Stimulated activated CD8-positive, alpha-beta memory T cell treated with anti-CD3 and anti-CD28 coated beads, Interleukin-4, amount 100 ng/mL, for 48 hours (primary cell): ENCODE measurements around the gene RAP1GAP.

Experiments
- DNase-seq: peaks from one replicate; pipeline ENCODE4 v3.0.0-alpha.2; 2020

The RAP1GAP gene

DNA sequence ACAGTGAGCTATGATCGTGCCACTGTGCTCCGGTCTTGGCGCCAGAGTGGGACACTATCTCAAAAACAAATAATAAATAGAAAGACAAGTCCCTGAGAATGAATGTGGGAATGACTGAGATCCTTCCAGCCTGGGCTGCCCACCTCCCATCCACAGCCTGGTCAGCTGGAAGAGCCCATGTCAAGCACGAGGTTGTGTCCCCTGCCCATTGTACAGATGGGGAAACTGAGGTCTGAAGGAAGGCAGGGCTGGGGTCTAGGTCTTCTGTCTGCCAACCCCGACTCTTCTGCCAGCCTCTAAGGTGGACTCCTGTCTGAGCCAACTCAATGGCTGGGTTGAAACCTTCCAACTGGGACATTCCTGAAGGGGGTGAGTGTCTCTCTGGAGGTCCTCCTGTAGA, 79.5 kb downstream of the RAP1GAP start:
- DNase-seq, result no peak

DNA sequence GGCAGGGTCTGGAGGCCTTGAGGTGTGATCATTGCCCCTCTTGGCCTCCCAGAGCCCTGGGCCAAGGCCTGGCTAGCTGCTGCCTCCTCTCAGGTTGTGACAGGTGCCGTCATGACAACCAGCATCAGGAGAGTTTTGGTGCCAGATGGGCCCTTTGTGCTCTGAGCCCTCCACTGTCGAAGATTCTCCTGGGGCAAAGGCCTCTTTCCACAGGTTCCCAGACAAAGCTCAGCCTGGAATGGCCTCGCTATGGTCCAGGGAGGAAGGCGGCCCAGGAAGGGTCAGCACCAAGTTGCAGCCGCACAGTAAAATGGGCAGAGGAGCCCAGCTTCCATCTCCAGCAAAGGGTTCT, 81.6 kb downstream of the RAP1GAP start:
- no peak for DNase-seq

DNA sequence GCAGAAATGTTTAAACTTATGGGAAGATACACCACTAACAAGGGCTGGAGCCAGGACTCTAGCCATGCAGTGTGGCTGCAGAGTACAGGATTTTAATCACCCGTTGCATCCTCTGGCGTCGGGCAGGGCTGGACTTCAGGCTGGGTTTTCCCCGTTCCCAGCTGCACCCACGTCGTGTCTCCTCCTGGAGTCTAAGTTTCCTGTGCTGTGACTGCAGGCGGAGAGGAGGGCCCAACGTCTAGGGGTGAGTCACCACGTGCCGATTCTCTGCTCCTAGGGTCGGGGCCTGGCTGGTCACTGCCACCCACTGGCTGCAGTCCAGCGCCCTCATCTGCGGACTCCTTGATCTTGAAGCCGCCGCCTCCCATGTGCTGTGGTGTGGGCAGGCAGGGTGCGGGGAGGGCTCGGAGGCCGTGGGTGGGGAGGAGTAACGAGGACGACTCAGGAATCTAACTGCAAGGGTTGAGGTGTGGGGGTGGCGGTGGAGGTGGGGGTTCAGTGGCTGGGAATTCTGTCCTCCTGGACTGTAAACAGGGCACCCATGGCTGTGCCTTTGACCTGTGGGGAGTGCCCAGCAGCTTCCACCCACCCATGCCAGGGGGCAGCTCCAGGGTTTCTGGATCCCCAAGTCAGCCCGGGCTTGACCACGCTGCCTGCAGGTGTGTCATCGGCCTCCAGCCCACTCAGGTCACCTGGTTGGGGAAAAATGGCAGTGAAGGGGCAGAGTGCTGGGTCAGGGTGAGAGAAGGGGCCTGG, 82.1 kb downstream of the RAP1GAP start:
- DNase-seq, result no peak

DNA sequence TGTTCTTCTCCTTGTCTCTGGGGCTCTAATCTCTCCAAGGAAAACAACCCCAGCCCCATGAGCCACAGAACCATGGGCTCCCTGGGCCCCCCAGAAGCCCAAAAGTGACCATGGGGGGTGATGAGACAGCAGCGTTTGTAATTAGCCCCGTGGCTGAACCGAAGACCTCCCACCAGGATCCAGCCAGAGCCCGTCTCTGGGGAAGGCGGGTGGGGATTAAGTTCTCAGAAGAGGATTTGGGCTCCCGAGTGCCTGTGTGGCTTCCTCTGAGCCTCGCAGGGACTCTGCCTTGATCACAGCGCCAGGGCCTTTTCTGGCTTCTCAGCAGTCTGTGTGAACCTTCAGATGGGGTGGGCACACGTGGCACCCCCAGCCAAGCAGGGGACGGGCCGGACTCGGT, 82.9 kb downstream of the RAP1GAP start:
- no peak for DNase-seq

DNA sequence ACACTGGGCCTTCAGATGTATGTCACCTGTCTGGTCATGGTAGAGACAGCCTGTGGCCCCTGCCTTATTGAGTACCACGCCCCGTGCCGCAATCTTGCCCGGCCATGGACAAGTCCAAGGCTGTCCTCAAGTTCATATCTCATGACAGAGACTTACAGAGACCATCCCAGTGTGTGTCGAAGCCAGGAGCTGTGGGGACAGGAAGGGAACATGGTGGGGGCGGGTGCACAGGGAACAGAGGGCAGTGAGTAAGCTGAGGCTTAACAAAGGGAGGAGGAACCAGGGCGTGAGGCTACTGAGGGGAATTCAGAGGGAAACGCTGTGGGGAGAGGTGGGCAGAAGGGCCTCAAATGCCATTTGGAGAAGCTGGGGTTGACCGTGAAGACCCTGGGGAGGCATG, 84.1 kb downstream of the RAP1GAP start:
- DNase-seq, result no peak

DNA sequence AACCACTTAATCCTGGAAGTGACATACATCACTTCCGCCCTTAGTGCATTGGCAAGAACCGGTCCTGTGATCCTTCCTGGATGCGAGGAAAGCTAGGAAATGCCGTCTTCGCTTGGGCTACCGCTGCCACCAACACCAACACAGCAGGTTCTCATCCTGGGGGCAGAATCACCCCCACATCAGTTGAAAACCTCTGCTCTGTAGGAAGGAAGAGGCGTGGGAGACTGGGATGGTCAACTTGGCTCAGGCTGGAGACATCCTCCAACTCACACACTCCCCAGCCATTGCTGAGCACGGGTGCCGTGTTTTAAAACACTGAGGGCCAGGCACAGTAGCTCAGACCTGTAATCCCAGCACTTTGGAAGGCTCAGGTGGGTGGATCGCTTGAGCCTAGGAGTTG, 85.1 kb downstream of the RAP1GAP start:
- no peak for DNase-seq

DNA sequence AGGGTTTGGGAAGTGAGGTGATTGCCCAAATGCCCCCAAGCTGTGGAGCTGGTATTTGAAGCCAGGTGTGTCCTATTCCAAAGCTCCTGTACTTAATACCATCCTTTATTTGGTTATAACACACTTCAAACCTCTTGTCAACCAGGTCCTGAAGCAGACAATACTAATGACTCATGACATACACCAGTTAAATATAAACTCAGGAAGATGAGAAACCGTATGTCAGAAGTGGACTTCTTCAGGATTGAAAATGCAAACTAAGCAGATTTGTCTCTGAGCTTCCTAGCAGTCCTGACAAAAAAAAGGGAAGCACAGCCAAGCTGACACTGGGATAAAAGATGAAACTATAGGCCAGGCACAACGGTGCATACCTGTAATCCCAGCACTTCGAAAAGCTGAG, 89.4 kb downstream of the RAP1GAP start:
- DNase-seq, result no peak

DNA sequence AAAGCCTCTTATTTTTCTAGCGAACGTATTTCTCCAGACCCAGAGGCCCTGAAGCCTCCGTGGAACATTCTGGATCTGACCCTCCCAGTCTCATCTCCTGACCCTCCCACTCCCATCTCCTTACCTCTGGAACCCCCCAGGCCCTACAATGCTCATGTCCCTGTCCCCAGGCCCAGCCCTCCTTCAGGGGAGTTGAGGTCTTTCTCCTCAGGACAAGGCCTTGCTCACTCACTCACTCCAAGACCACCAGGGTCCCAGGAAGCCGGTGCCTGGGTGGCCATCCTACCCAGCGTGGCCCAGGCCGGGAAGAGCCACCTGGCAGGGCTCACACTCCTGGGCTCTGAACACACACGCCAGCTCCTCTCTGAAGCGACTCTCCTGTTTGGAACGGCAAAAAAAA, 91.2 kb downstream of the RAP1GAP start:
- DNase-seq, result no peak

DNA sequence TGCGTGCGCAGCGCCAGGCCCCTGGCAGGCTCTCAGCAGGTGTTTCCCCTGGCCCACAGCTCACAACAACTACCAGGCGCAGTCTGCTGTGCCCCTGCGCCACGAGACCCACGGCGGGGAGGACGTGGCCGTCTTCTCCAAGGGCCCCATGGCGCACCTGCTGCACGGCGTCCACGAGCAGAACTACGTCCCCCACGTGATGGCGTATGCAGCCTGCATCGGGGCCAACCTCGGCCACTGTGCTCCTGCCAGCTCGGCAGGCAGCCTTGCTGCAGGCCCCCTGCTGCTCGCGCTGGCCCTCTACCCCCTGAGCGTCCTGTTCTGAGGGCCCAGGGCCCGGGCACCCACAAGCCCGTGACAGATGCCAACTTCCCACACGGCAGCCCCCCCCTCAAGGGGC, 91.8 kb downstream of the RAP1GAP start:
- DNase-seq, result no peak

DNA sequence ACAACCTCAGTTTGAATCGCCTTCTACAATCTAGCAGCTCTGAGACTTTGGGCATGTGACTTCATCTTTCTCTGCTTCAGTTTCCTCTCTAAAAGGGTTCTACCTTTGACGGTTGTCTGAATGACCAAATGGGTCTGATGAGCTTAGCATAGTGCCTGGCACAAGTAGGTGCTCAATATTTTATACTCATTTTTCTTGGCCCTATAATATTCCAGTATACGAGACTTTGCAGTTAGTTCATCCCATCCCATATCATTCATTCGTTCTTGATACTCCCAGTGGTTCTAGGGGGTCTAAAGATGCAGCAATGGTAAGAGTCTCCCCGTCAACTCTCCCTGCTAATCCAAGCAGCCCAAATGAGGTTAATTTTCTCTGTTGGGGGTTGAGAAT, 92.4 kb downstream of the RAP1GAP start:
- DNase-seq, result no peak

DNA sequence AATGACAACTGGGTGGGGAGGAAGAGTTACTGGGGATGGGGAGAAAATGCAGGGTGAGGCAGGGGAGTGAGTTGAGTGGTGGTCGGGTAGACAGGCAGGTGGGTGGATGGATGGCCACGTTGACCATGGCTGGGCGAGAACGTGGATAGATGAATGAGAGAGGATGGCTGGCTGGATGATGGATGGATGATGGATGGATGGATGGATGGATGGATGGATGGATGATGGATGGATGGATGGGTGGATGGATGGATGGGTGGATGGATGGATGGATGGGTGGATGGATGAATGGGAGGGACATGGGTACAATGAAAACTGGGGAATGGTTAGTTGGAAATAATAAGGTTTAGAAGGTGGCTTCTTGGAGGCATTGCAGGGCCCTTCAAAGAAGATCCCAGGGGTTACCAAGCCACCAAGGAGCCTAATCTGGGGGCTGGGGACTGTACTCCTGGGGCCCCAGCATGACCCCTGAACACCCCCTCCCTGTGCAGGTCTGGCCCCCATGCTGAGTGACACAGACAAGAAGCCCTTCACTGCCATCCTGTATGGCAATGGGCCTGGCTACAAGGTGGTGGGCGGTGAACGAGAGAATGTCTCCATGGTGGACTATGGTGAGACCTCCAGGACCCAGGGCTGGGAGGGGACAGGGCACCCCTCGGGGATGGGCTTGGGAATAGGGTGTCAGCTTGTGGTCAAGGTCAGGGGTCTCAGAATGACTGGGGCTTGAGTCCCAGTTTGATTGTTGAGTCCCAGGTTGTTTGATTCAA, 92.9 kb downstream of the RAP1GAP start:
- no peak for DNase-seq

DNA sequence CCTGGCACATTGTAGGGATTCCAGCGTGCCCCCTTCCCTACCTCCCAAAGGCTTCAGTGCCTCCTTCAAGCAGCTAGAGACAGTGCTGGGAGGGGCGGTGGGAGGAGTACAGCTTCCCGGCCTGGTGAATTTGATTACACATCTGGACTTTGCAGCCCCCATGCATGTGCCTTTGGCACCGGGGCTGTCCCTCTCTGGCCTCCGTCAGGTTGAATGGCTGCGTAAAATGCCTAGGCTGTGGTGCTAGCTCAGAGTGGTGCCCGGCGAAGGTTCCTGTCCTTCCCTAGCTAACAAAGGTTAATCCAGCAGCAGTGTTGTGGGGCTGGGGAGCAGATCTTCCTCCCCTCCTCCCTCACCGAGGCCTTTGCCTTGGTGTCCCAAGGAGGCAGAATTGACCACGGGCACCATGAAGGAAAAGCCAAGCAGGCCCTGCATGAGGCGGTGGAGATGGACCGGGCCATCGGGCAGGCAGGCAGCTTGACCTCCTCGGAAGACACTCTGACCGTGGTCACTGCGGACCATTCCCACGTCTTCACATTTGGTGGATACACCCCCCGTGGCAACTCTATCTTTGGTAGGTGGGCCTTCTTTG, 93.7 kb downstream of the RAP1GAP start:
- DNase-seq, result no peak

DNA sequence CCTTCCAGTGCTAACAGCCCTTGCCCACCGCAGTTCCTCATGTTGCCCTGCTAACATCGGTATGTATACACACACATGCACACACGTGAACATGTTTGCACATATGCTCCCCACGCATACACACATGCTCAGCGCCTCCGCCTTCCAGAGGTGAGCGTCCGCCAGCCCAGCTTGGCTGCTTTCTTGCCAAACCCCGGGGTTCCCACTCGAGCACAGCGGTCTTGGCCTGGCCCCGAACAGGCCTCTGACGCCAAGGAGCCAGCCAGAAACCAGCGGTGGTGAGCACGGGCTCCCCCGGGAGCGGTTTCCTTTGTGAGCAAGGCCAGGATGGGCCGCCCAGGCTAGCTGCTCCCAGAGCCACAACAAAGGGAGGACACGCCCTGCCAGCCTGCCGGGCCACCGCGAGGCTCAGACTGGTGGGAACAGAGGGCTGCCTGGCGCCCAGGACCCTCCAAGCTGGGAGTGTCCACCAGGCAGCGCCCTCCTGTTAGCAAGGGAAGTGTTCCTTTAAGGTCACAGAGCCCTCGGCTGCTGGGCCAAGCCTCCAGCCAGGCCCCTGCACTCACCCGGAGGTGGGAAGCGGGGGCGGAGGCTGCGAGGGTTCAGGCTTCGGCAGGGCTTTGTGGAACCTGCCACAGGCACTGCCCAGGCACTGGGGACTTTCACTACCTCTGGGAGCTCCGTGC, 94.5 kb downstream of the RAP1GAP start:
- no peak for DNase-seq

DNA sequence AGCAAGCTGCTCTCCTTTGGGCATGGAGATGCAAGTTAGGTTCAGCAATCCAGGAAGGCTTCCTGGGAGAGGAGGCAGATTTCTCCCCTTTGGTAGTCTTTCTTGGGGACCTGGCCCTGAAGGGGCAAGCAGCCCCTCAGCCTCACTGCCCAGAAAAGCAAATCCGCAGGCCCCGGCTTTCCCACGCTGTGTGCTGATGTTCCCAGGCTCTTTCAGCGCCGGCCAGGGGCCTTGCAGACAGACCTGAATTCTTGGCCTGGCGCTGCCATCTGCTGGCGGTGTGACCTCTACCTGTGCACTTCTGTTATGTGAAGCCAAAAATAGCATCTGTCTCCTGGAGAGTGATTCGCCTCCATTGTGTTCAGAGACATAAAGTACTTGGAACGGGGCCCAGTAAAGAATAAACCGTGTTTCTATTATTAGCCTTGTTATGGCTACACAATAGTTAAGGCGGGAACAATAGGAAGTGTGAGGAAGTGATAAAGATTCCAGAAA, 95.1 kb downstream of the RAP1GAP start:
- peak; percentile 53 for DNase-seq

DNA sequence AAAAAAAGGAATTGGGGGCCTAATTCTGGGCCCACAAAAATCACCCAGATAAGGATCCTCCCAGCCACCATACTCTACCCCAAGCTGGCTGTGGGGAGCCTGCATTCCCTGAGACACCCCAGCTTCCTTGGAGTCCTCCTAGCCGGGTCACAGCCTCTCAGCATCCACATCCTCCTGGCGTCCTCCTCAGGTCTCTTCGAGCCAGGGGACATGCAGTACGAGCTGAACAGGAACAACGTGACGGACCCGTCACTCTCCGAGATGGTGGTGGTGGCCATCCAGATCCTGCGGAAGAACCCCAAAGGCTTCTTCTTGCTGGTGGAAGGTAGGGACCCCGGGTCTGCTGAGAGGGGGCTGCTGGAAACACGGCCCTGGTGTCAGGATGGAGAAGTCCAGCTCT, 95.7 kb downstream of the RAP1GAP start:
- DNase-seq, result no peak

DNA sequence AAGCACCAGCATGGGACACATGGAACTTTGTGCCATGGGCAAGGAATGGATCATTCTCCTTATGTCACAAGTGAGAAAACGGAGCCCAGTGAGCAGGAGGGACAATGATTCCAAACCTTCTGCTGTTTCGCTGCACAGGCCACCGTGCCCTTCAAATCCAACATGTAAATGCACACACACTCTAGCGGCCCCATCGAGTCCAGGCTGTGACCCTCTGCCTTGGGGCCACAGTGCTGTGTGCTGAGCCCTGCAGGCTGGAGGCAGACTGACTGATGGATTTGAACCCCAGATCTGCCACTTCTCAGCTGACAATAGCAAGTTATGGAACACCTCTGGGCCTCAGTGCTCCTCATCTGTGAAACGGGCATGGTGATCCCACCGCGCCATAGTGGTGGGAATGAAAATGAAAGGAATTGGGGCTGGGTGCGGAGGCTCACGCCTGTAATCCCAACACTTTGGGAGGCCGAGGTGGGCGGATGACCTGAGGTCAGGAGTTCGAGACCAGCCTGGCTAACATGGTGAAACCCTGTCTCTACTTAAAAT, 96.4 kb downstream of the RAP1GAP start:
- DNase-seq, result no peak

DNA sequence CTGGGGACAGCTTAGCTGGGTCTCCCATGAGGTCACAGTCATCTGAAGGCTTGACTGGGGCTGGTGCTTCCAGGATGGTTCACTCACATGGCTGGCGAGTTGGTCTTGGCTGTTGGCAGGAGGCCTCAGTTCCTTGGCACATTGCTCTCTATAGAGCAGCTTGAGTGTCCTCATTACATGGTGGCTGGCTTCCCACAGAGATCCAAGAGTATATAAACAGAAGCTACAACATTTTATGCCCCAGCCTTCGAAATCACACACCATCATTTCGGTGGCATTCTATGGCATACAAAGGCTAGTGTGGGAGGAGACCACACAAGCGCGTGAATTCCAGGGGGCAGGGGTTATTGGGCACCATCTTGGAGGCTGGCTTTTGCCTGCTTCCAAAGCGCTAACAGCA, 96.9 kb downstream of the RAP1GAP start:
- no peak for DNase-seq

DNA sequence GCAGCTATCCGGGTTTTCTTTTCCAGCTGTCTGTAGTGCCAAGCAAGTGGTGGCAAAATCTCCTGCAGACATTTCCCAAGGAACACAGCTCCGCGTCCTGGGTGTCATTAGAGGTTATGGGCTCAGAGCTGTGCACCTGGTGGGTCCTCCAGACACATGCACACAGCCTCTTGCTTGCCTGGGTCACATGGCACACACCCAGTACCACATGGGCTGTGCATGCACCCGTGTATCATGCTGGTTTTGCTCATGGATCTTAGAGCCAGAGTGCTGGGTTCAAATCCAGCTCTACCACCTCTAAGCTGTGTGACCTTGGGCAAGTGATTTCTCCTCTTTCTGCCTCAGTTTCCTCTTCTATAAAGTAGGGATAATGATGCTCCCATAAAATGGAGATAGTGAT, 98.3 kb downstream of the RAP1GAP start:
- DNase-seq, result no peak

DNA sequence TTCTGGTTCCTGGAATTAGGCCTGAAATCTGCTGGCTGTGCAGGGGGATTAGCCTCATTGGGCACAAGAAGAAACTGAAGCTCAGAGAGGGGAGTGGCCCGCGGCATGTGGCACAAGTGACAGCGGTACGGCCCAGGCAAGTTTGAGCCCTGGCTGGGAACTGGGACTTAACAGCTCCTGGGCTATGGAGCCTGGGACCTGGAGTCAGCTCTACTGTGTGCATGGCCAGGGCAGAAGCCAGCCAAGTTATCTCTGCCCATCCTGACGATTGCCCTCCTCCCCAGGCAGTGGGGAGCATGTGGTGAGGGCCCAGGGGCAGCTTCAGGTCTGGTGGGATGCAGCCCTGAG, 98.7 kb downstream of the RAP1GAP start:
- DNase-seq, result no peak

DNA sequence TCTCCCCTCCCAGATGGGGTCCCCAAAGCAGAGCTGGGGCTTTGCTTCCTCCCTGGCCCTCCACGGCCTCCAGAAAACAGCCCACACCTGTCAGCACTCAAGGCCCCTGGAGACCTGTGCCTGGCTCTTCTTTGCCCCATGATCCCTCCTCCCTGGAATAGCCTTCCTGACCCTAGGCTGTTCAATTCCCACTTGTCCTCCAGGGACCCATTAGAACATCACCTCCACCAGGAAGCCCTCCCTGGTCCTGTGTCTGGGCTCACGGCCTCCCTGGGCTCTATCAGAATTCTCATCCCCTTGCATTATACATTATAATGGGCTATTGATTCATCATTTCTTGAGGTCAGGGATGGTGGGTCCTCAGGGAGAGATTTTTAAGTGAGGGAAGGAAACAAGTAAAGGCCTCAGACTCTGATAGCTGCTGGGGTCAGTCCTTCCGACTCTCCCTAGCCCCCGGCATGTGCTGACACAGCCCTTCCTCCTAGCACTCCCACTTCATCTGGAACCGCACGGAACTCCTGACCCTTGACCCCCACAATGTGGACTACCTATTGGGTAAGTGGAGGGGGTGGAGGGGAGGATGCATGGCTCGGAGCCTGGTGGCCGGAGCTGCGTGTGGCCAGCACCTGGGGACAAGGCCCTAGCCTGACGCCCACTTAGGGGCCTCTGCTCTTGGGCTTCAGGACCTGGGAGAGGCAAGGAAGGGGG, 99.2 kb downstream of the RAP1GAP start:
- DNase-seq, result no peak

DNA sequence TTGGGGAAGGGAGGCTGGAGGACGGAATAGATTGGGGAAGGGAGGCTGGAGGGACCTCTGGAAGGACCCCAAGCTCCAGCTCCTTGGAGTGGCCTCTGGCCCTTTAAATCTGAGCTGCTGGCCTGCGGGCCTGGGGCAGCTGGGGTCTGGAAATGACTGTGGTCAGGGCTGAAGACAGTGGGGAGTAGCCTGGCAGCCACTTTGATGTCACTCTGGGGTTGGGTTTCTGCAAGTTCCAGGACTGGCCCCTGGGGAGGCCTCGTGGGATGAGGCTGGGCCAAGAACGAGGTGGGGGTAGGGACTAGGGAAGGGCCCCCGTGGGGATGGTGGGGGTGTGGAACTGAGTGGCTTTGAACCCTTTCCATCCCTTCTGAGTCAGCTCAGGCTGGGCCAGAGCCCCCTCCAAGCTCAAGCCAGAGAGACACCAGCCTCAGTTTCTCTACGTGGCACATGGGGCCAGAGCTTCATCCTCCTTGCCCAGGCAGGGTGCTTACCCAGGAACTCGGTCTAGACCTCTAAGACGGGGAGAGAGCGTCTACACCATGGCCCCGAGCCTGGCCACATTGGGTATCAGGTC, 100.3 kb downstream of the RAP1GAP start:
- no peak for DNase-seq

DNA sequence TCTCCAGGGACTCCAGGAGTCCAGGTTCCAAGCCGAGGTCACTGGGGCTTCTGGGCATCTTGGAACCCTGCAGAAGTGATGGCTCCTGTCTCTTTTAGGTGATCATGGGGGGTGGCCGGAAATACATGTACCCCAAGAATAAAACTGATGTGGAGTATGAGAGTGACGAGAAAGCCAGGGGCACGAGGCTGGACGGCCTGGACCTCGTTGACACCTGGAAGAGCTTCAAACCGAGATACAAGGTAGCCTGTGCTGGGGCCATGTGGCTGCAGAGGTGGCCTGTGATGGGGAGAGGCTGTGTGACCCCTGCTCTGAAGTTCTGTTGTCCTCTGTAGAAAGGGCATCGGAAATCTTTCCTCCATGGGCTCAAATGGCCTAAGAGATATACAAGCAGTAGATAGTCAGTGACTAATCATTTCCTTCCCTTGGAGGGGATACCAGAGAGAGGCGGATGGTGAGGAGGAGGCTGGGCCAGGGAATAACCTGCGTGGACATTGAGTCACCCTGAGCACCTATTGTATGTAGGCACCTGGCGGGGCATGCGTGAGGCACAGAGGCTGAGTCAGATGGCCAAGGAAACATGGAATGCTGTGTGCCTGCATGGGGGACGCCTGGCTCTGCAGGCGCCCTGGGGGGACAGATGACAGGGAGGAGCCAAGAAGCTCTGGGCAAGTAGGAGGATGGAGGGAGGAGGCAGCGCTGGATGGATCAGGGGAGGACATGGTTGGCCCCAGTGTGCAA, 101.0 kb downstream of the RAP1GAP start:
- DNase-seq, result no peak
